Measurements from ENCODE around the gene FANCG. TPM values are rescaled to one million over a fixed set of nuclear protein-coding genes. Genes with fewer than 3 reads are reported as not detected.

FANCG gene
- total RNA-seq, 1 experiment from 2014 or later: 108 TPM

DNA sequence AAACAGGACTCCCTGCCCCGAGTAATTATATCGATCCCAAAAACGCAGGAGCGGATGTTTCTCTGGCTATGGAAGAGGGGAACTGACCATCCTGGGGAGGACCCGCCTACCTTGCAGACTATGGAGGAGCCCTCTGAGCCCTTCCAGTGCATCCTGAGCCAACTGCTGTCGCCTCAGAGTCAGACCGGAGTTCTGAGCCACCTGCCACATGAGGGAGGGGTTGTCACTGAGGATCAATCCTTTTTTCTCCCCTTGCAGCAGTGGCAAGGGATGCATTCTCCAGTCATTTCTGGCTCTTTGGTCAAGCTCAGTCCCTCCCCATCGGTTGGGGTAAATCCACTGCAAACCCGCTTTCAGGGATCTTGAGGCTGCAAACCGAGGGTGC is 709 bp downstream of the FANCG start:
- DNase-seq (ENCODE audit: low spot score): no peak
- POLR2A ChIA-PET: interaction anchor here (0.9 to 2.4 kb wide), 8 partner anchors 8 to 90 kb away, joined by 3 to 18 read pairs (median 8); partner anchors contain the start of genes DNAJB5, PIGO and STOML2

DNA sequence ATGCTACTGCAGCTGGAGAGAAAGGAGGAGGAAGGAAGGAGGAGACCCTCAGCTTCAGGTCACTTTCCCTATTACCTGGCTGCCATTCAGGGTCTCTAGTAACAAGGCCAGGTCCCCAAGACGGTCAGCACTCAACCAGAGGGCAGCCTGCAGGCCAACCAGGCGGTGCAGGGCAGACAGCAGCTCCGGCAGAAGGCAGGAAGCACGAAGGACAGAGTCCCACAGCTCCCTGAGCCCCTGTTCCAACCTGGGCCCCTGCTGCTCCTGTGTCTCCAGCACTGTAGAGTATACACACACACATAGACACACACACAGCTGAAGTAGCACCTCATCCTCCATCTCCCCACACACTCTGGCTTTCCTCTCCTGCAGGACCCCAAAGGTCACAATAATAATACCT is 1.7 kb downstream of the FANCG start:
- CTCF ChIA-PET: interaction anchor here (1.1 to 1.9 kb wide), 2 partner anchors 38 to 376 kb away, joined by 3 to 6 read pairs; no protein-coding TSS in a partner anchor
- H3K36me3 Mint-ChIP-seq: peaks cover 47% of the 10 kb centered on the region
- no peak for ATAC-seq

More for the DNA sequence above, 709 bp downstream of the FANCG start:
- Mint-ChIP-seq H3K27ac (peak overlapping the region; percentile 78), H3K27me3 (ENCODE audit: low read depth) (no peaks in the 10 kb centered on the region), H3K9me3 (no peaks in the 10 kb centered on the region), H3K4me1 (peaks cover 15% of the 10 kb centered on the region), H3K4me3 (peak overlapping the region; percentile 92), H3K36me3 (peaks cover 41% of the 10 kb centered on the region)
- ATAC-seq: no peak
- TF ChIP-seq, protein P1, sequence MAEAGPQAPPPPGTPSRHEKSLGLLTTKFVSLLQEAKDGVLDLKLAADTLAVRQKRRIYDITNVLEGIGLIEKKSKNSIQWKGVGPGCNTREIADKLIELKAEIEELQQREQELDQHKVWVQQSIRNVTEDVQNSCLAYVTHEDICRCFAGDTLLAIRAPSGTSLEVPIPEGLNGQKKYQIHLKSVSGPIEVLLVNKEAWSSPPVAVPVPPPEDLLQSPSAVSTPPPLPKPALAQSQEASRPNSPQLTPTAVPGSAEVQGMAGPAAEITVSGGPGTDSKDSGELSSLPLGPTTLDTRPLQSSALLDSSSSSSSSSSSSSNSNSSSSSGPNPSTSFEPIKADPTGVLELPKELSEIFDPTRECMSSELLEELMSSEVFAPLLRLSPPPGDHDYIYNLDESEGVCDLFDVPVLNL (CRISPR knock-in tag; IDR thresholded peaks at IDR 0.05; ENCODE audit: borderline replicate concordance, low read depth): no peak
- TF ChIP-seq, protein P2, sequence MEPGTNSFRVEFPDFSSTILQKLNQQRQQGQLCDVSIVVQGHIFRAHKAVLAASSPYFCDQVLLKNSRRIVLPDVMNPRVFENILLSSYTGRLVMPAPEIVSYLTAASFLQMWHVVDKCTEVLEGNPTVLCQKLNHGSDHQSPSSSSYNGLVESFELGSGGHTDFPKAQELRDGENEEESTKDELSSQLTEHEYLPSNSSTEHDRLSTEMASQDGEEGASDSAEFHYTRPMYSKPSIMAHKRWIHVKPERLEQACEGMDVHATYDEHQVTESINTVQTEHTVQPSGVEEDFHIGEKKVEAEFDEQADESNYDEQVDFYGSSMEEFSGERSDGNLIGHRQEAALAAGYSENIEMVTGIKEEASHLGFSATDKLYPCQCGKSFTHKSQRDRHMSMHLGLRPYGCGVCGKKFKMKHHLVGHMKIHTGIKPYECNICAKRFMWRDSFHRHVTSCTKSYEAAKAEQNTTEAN (CRISPR knock-in tag; IDR thresholded peaks at IDR 0.05): no peak
- TF ChIP-seq FOXJ3 (CRISPR knock-in tag; IDR thresholded peaks at IDR 0.05; ENCODE audit: borderline replicate concordance): no peak
- TF ChIP-seq SMAD4 (CRISPR knock-in tag; IDR thresholded peaks at IDR 0.05): no peak
- no peak for TF ChIP-seq NR1H2 (CRISPR knock-in tag; IDR thresholded peaks at IDR 0.05)
- TF ChIP-seq, protein P3, sequence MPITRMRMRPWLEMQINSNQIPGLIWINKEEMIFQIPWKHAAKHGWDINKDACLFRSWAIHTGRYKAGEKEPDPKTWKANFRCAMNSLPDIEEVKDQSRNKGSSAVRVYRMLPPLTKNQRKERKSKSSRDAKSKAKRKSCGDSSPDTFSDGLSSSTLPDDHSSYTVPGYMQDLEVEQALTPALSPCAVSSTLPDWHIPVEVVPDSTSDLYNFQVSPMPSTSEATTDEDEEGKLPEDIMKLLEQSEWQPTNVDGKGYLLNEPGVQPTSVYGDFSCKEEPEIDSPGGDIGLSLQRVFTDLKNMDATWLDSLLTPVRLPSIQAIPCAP (CRISPR knock-in tag; IDR thresholded peaks at IDR 0.05): no peak
- no peak for TF ChIP-seq ZNF138 (CRISPR knock-in tag; conservative IDR thresholded peaks at IDR 0.05)
- TF ChIP-seq FOXP1 (CRISPR knock-in tag; IDR thresholded peaks at IDR 0.05; ENCODE audit: borderline replicate concordance): no peak
- no peak for TF ChIP-seq SP1 (CRISPR knock-in tag; conservative IDR thresholded peaks at IDR 0.05)
- TF ChIP-seq, protein P4, sequence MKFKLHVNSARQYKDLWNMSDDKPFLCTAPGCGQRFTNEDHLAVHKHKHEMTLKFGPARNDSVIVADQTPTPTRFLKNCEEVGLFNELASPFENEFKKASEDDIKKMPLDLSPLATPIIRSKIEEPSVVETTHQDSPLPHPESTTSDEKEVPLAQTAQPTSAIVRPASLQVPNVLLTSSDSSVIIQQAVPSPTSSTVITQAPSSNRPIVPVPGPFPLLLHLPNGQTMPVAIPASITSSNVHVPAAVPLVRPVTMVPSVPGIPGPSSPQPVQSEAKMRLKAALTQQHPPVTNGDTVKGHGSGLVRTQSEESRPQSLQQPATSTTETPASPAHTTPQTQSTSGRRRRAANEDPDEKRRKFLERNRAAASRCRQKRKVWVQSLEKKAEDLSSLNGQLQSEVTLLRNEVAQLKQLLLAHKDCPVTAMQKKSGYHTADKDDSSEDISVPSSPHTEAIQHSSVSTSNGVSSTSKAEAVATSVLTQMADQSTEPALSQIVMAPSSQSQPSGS (CRISPR knock-in tag; IDR thresholded peaks at IDR 0.05; ENCODE audit: borderline replicate concordance, low read depth): no peak
- TF ChIP-seq, protein P5, sequence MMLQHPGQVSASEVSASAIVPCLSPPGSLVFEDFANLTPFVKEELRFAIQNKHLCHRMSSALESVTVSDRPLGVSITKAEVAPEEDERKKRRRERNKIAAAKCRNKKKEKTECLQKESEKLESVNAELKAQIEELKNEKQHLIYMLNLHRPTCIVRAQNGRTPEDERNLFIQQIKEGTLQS (CRISPR knock-in tag; conservative IDR thresholded peaks at IDR 0.05): no peak
- TF ChIP-seq NFATC4 (CRISPR knock-in tag; IDR thresholded peaks at IDR 0.05): no peak
- no peak for TF ChIP-seq ELF4 (CRISPR knock-in tag; IDR thresholded peaks at IDR 0.05; ENCODE audit: low read depth)
- CTCF ChIA-PET: interaction anchor here (1.0 to 2.3 kb wide), 11 partner anchors 8 to 474 kb away, joined by 3 to 19 read pairs (median 7); partner anchors contain the start of genes UNC13B and VCP

More for the DNA sequence above, 1.7 kb downstream of the FANCG start:
- Mint-ChIP-seq H3K27ac (no peak overlapping the region; the same call in 1 of the 2 replicates), H3K4me1 (peaks cover 16% of the 10 kb centered on the region), H3K27me3 (ENCODE audit: low read depth) (no peaks in the 10 kb centered on the region), H3K4me3 (peak overlapping the region; percentile 92), H3K9me3 (no peaks in the 10 kb centered on the region)
- POLR2A ChIA-PET: interaction anchor here (2.2 kb wide), 1 partner anchor 19 kb away, joined by 9 read pairs; the partner anchor contains the start of gene PIGO
- no peak for TF ChIP-seq NFYB (CRISPR knock-in tag; conservative IDR thresholded peaks at IDR 0.05; ENCODE audit: low read depth)
- no peak for TF ChIP-seq ZBTB21 (CRISPR knock-in tag; IDR thresholded peaks at IDR 0.05; ENCODE audit: borderline replicate concordance)
- no peak for TF ChIP-seq CBFB (CRISPR knock-in tag; IDR thresholded peaks at IDR 0.05; ENCODE audit: low read depth)
- TF ChIP-seq, protein P6, sequence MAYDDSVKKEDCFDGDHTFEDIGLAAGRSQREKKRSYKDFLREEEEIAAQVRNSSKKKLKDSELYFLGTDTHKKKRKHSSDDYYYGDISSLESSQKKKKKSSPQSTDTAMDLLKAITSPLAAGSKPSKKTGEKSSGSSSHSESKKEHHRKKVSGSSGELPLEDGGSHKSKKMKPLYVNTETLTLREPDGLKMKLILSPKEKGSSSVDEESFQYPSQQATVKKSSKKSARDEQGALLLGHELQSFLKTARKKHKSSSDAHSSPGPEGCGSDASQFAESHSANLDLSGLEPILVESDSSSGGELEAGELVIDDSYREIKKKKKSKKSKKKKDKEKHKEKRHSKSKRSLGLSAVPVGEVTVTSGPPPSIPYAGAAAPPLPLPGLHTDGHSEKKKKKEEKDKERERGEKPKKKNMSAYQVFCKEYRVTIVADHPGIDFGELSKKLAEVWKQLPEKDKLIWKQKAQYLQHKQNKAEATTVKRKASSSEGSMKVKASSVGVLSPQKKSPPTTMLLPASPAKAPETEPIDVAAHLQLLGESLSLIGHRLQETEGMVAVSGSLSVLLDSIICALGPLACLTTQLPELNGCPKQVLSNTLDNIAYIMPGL (CRISPR knock-in tag; IDR thresholded peaks at IDR 0.05): no peak
- TF ChIP-seq, protein P7, sequence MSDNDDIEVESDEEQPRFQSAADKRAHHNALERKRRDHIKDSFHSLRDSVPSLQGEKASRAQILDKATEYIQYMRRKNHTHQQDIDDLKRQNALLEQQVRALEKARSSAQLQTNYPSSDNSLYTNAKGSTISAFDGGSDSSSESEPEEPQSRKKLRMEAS (CRISPR knock-in tag; IDR thresholded peaks at IDR 0.05): no peak
- TF ChIP-seq, protein P4 (CRISPR knock-in tag; IDR thresholded peaks at IDR 0.05; ENCODE audit: borderline replicate concordance, low read depth): no peak
- TF ChIP-seq ZNF416 (CRISPR knock-in tag; IDR thresholded peaks at IDR 0.05): no peak
- no peak for TF ChIP-seq JUN (CRISPR knock-in tag; IDR thresholded peaks at IDR 0.05)
- no peak for TF ChIP-seq PRRX2 (CRISPR knock-in tag; IDR thresholded peaks at IDR 0.05)
- no peak for TF ChIP-seq CREM (CRISPR knock-in tag; IDR thresholded peaks at IDR 0.05)
- TF ChIP-seq FOXK1 (CRISPR knock-in tag; IDR thresholded peaks at IDR 0.05): no peak
- TF ChIP-seq, protein P8, sequence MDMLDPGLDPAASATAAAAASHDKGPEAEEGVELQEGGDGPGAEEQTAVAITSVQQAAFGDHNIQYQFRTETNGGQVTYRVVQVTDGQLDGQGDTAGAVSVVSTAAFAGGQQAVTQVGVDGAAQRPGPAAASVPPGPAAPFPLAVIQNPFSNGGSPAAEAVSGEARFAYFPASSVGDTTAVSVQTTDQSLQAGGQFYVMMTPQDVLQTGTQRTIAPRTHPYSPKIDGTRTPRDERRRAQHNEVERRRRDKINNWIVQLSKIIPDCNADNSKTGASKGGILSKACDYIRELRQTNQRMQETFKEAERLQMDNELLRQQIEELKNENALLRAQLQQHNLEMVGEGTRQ (CRISPR knock-in tag; IDR thresholded peaks at IDR 0.05): no peak
- no peak for TF ChIP-seq OVOL2 (CRISPR knock-in tag; IDR thresholded peaks at IDR 0.05; ENCODE audit: borderline replicate concordance)
- no peak for TF ChIP-seq ZNF121 (CRISPR knock-in tag; IDR thresholded peaks at IDR 0.05)
- no peak for TF ChIP-seq NR2C2 (CRISPR knock-in tag; IDR thresholded peaks at IDR 0.05)
- no peak for TF ChIP-seq NR3C1 (CRISPR knock-in tag; conservative IDR thresholded peaks at IDR 0.05; ENCODE audit: low read depth)
- DNase-seq (ENCODE audit: low spot score): no peak

Measured in WTC11 (cell line).